Peyer's patch (tissue), 4 donors: ENCODE measurements around the gene AOPEP.

ENCODE experiments used
- CTCF ChIP-seq, 6 experiments: fragments of 450-650 bp in 4 of 6; fragments of 200-600 bp in 2 of 6; sonication (generic) in 1 of 6; IDR thresholded peaks; one replicate each; pipeline ENCODE4 v1.5.1; 2017 to 2019; ENCODE audit warnings: antibody characterized with exemption in 6 of 6, mild to moderate bottlenecking in 3 of 6, moderate library complexity in 1 of 6
- POLR2A ChIP-seq, 2 donors: fragments of 450-650 bp; IDR thresholded peaks; one replicate each; pipeline ENCODE4 v1.5.1; 2017; ENCODE audit warnings: antibody characterized with exemption in 2 of 2, mild to moderate bottlenecking in 2 of 2, moderate library complexity in 2 of 2

GRCh38 chr9:94840738-94841137, 114.2 kb downstream of the AOPEP start:
- TF ChIP-seq CTCF (IDR thresholded peaks at IDR 0.05): no peak
- TF ChIP-seq POLR2A (IDR thresholded peaks at IDR 0.05): no peak
